HG03342 (cell line): ENCODE results near the gene DUSP19.
"Not testable (repeated sequence)": the region's sequence is repeated elsewhere in the genome, so short reads cannot be mapped to it uniquely, and the experiment has no call there.

Source experiments
- ATAC-seq: cut with Tn5 transposase; IDR thresholded peaks from one replicate; pipeline ENCODE4 v1.9.1; 2021; ENCODE audit warnings: mild to moderate bottlenecking, moderate library complexity; ENCODE audit not compliant: unreplicated experiment

Gene DUSP19

GRCh38 chr2:183078464-183079138 is at the start of gene DUSP19:
Gene DUSP19, plus strand, starts transcription at chr2:183078747. Its CDS starts 187 bp downstream, at chr2:183078934.
- peak; percentile 92 for ATAC-seq

DNA sequence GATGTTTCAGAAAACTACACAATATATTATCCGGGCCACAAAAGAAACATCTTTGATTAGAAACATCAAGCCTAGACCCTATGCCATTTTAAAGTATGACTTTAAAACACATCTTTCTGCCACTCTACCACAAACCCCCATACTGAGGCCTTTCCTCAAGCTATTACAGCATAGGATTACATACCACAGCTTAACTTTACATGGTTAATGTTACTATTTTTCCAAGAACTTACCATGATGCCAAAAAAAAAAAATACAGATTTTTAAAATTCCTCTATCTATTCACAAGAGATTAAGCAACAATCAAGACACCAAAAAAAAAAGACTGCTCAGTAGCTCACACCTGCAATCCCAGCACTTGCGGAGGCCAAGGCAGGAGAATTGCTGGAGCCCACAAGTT is 49.3 kb upstream of the DUSP19 start:
- ATAC-seq = no peak

DNA sequence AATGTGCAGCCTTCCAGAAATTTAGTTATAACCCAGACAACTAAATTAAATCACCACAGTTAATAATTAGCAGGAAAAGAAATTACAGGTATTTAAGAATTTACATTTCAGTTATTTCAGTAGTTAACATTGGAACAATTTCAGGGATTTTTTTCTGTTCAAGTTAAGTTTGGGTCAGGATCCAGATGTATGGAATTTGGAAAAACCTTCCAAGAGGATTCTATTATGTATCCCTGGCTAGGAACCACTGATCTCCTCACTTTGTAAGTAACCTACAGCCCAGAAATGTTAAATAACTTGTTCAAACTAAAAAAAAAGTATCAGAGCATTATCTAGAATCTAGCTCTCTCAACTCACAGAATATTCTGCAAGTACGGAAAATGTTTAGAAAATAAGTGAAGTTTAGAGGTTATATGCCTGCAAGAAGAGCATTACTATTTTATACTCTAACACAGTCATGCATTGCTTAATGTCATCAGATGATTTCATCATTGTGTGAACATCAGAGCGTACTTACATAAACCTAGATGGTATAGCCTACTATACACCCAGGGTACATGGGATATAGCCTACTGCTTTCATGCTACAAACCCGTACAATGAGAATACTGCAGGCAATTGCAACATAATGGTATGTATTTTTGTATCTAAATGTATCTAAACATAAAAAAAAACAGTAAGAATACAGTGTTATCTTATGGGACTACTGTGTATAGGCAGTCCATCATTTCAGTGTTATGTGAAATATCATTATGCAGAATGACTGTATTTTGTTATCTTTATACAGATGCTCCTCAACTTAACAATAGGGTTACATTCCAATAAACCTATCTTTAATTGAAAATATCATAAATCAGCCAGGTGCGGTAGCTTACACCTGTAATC is 46.4 kb upstream of the DUSP19 start:
- ATAC-seq = no peak

GRCh38 chr2:183033951-183034350 is 44.6 kb upstream of the DUSP19 start:
- ATAC-seq = no peak

GRCh38 chr2:183034806-183035205 is 43.7 kb upstream of the DUSP19 start:
- no peak for ATAC-seq

DNA sequence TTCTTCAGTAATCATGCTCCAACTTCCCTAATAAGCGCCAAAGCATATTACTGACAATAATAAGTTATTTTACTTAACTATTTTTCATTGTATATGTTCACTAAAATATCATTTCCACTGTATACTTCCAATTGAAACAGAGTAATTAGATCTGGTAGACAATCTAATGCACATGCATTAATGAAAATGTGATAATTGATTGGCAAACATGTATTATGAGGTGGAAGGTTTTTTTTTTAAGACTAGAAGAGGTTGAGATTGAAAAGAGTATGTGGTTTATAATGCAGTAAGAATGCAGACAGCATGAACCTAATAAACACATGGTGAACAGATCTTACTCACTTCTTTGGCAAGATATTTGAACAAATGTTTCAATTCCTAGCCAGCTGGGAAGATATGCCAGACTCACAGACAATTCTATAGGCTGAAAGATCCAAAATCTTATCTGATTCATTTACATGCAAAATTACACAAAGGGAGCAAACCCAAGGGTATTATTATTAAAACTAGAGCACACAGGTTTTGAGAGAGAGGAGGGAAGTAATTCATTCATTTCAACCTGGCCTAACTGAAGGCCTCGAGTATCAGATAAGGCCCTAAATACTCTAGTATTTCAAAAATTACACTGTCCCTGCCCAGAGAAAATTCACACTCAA is 43.1 kb upstream of the DUSP19 start:
- no peak for ATAC-seq

- ATAC-seq = peak; percentile 49
These were observed 42.4 kb upstream of the DUSP19 start for GRCh38 chr2:183035954-183036669.

GRCh38 chr2:183037074-183037552 is 41.4 kb upstream of the DUSP19 start:
- ATAC-seq = no peak

- peak; percentile 39 for ATAC-seq
These were observed 40.8 kb upstream of the DUSP19 start for GRCh38 chr2:183037553-183038340.

GRCh38 chr2:183038341-183039300 is 39.9 kb upstream of the DUSP19 start, which contains the start of gene NCKAP1:
Gene NCKAP1, minus strand, starts transcription at chr2:183038457. Its CDS starts 358 bp downstream, at chr2:183038099.
- ATAC-seq = peak; percentile 72

DNA sequence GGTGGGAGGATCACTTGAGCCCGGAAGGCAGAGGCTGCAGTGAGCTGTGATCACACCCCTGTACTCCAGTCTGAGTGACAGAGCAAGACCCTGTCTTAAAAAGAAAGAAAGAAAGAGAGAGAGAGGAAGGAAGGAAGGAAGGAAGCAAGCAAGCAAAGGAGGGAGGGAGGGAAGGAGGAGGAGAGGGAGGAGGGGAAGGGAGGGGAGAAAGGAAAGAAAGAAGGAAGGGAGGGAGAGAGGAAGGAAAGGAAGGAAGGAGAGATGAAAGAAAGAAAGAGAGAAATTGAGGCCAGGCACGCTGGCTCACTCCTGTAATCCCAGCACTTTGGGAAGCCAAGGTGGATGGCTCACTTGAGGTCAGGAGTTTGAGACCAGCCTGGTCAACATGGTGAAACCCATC is 37.9 kb upstream of the DUSP19 start:
- ATAC-seq = no peak

DNA sequence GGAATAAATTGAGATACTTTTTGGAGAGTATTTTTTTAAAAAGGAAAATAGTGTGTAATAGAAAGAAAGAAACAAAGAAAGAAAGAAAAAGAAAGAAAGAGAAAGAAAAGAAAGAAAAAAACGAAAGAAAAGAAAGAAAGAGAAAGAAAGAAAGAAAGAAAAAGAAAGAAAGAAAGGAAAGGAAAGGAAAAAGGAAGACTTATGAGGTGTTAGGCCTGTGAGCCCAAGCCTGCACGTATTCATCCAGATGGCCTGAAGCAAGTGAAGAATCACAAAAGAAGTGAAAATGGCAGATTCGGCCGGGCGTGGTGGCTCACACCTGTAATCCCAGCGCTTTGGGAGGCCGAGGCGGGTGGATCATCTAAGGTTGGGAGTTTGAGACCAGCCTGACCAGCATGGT is 35.0 kb upstream of the DUSP19 start:
- not testable (repeated sequence) for ATAC-seq

DNA sequence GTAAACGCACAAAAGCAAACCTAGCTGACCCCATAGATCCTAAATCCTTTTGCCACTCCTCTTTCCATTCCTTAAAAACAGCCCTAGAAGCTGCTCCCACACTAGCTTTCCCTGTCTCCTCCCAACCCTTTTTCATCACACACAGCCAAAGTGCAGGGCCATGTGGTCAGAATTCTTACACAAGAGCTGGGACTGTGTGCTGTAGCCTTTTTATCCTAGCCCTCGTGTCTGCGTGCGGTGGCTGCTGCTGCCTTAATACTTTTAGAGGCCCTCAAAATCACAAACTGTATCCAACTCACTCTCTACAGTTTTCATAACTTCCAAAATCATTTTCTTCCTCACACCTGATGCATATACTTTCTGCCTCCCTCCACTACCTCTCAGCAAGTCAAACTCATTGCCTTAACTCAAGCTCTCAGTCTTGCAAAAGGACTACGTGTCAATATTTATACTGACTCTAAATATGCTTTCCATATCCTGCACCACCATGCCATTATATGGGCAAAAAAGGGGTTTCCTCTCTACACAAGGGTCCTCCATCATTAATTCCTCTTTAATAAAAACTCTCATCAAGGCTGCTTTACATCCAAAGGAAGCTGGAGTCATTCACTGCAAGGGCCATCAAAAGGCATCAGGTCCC is 30.9 kb upstream of the DUSP19 start:
- ATAC-seq = not testable (repeated sequence)

DNA sequence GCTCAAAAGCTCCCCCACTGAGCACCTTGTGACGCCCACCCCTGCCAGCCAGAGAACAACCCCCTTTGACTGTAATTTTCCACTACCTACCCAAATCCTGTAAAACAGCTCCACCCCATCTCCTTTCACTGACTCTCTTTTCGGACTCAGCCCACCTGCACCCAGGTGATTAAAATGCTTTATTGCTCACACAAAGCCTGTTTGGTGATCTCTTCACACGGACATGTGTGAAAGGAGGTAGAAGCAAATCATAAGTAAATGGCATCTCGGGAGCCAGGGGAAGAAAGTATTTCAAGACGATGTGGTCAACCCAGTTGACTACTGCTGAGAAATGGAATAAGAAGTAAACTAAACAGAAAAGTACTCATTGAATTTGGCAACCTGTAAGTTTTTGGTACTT is 29.1 kb upstream of the DUSP19 start:
- no peak for ATAC-seq

DNA sequence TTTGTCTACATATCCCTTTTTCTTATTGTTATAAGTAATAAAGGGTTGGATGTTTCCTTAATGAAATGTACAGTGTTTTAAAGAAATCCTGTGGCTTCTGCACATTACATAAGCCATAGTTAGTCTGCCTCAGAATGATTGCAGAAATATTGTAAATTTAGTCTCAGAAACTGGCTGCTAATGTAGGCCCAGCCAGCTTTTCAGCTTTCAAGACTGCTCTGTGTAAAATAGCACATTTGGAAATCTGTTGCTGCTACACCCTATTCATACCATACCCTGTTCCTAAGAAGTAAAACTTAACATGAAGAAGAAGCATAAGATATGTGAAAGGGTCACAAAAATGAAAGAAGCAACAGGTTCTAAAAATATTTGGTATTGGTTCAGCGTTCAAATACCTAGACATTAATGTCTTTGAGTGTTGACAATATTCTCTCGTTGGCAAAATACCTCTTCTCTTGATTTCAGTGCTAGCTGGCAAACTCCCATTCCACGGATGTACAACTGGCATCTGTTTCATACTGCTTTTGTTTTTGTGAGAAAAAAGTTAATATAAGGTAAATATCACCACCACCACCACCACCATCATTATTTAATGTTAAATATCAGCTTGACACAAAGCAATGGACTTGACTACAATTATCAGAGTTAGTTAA is 21.1 kb upstream of the DUSP19 start:
- ATAC-seq = peak; percentile 44

- no peak for ATAC-seq
These were observed 19.0 kb upstream of the DUSP19 start for GRCh38 chr2:183059561-183059960.

DNA sequence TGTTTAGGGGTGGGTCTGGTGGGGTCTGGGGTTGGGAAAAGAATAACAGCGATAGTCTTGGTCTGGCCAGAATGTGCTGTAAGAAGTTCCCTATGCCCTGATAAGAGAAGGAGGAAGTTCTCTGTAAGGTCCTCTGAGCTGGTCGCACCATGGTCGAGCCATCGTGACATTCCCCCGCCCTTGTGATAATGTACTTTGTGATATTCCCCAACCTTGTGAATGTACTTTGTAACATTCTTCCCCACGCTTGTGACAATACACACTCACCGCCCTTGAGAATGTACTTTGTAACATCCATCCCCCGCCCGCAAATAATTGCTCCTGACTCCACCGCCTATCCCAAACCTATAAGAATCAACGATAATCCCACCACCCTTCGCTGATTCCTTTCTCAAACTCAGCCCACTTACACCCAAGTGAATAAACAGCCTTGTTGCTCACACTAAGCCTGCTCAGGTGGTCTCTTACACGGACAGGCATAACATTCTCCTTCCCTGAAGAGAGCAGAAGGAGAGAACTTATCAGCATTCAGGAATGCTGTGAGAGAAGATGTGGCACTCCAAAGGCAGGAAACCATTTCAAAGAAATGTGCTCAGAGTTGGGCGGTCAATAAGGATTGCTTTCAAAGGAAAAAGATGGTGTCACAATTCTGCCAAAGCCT is 17.8 kb upstream of the DUSP19 start:
- no peak for ATAC-seq
